Neuronal stem cell (in vitro differentiated cells): ENCODE data around the gene LOXHD1. TPM values are rescaled to one million over a fixed set of nuclear protein-coding genes. Genes with fewer than 3 reads are reported as not detected.
A peak's percentile ranks its signal among the peaks of the same experiment; 100 is the strongest.

ENCODE experiments used
- DNase-seq: peaks from one replicate; pipeline ENCODE4 v3.0.0-alpha.2; 2013; ENCODE audit warnings: low spot score
- H2AFZ ChIP-seq: one replicate; pipeline ENCODE4 v1.6.1; 2013; ENCODE audit warnings: mild to moderate bottlenecking, low read length, inconsistent platforms
- H2AK5ac ChIP-seq: 2 replicates; pipeline ENCODE4 v1.6.1; 2013; ENCODE audit warnings: low read depth, mild to moderate bottlenecking, inconsistent platforms, low read length, moderate library complexity, mixed read lengths
- H2BK120ac ChIP-seq: 2 replicates; pipeline ENCODE4 v1.6.1; 2013; ENCODE audit warnings: low read depth, mild to moderate bottlenecking, inconsistent platforms, low read length, moderate library complexity, mixed read lengths
- H2BK12ac ChIP-seq: one replicate; pipeline ENCODE4 v1.6.1; 2013; ENCODE audit warnings: low read length, inconsistent platforms
- H2BK15ac ChIP-seq: 2 replicates; pipeline ENCODE4 v1.6.1; 2013; ENCODE audit warnings: mild to moderate bottlenecking, low read length, inconsistent platforms, mixed read lengths
- H2BK5ac ChIP-seq: one replicate; pipeline ENCODE4 v1.6.1; 2013; ENCODE audit warnings: inconsistent platforms, mild to moderate bottlenecking, low read length, moderate library complexity
- H3K14ac ChIP-seq: one replicate; pipeline ENCODE4 v1.6.1; 2013; ENCODE audit warnings: low read length, inconsistent platforms
- H3K18ac ChIP-seq: 2 replicates; pipeline ENCODE4 v1.6.1; 2013; ENCODE audit warnings: low read length, inconsistent platforms
- H3K23ac ChIP-seq: 2 replicates; pipeline ENCODE4 v1.6.1; 2013; ENCODE audit warnings: low read depth, mild to moderate bottlenecking, mixed read lengths, low read length, inconsistent platforms; ENCODE audit not compliant: poor library complexity
- H3K27ac ChIP-seq: replicated peaks from 3 replicates; pipeline ENCODE4 v1.5.1; 2013; ENCODE audit warnings: low read length, inconsistent platforms
- H3K27me3 ChIP-seq, 3 experiments: 2 replicates each; pipeline ENCODE4 v1.6.1; 2013; ENCODE audit warnings: low read length in 3 of 3, mild to moderate bottlenecking in 2 of 3, inconsistent platforms in 1 of 3, low read depth in 1 of 3, mixed read lengths in 1 of 3, moderate library complexity in 1 of 3; ENCODE audit not compliant: control insufficient read depth in 3 of 3, insufficient read depth in 3 of 3
- H3K36me3 ChIP-seq, 2 donors: replicated peaks in 1 of 2; 2 replicates each; pipeline ENCODE4 v1.6.1; 2013; ENCODE audit warnings: low read length in 2 of 2; ENCODE audit not compliant: control insufficient read depth in 2 of 2, insufficient read depth in 2 of 2
- H3K4ac ChIP-seq: 2 replicates; pipeline ENCODE4 v1.6.1; 2013; ENCODE audit warnings: inconsistent platforms, mild to moderate bottlenecking, low read length, moderate library complexity
- H3K4me1 ChIP-seq, 2 donors: 1 replicate in 1 of 2; 2 replicates in 1 of 2; pipeline ENCODE4 v1.6.1; 2013; ENCODE audit warnings: low read length in 2 of 2, low read depth in 1 of 2; ENCODE audit not compliant: control insufficient read depth in 2 of 2, insufficient read depth in 1 of 2
- H3K4me2 ChIP-seq: one replicate; pipeline ENCODE4 v1.6.1; 2013; ENCODE audit warnings: mild to moderate bottlenecking, low read length, inconsistent platforms; ENCODE audit not compliant: insufficient read depth, poor library complexity, severe bottlenecking
- H3K4me3 ChIP-seq, 2 donors: 2 replicates each; pipeline ENCODE4 v1.5.1; 2013; ENCODE audit warnings: low read length in 2 of 2, mild to moderate bottlenecking in 2 of 2, inconsistent platforms in 1 of 2, moderate library complexity in 1 of 2
- H3K79me1 ChIP-seq: one replicate; pipeline ENCODE4 v1.6.1; 2013; ENCODE audit warnings: low read depth, mild to moderate bottlenecking, inconsistent platforms, low read length, moderate library complexity
- H3K9ac ChIP-seq: one replicate; pipeline ENCODE4 v1.6.1; 2013; ENCODE audit warnings: mild to moderate bottlenecking, low read depth, low read length, inconsistent platforms; ENCODE audit not compliant: poor library complexity
- H3K9me3 ChIP-seq, 2 donors: replicated peaks in 1 of 2; 2 replicates each; pipeline versions ENCODE3 to v1.6.1; 2013; ENCODE audit warnings: low read length in 2 of 2, mild to moderate bottlenecking in 2 of 2, inconsistent platforms in 1 of 2, low read depth in 1 of 2, mixed read lengths in 1 of 2, moderate library complexity in 1 of 2; ENCODE audit not compliant: control insufficient read depth in 2 of 2, insufficient read depth in 1 of 2
- H4K8ac ChIP-seq: one replicate; pipeline ENCODE4 v1.6.1; 2013; ENCODE audit warnings: low read depth, mild to moderate bottlenecking, inconsistent platforms, low read length, moderate library complexity
- H4K91ac ChIP-seq: one replicate; pipeline ENCODE4 v1.6.1; 2013; ENCODE audit warnings: low read length, low read depth, mild to moderate bottlenecking, inconsistent platforms; ENCODE audit not compliant: poor library complexity
- WGBS, 2 donors: extraction: QIAGEN DNeasy Blood & Tissue Kit; methylation state at CpG; one replicate each; pipeline ENCODE4 v1.1.7; 2013; ENCODE audit warnings: missing lambda C conversion rate in 2 of 2, mixed read lengths in 1 of 2; ENCODE audit not compliant: insufficient read length in 2 of 2, insufficient replicate concordance in 1 of 2; ENCODE audit errors: extremely low coverage in 2 of 2; 5-methylcytosine and 5-hydroxymethylcytosine counted together
- polyA plus RNA-seq, 2 experiments: library from polyadenylated mRNA; stranded (reverse); fragments of 200-250 nt; gene quantifications; one replicate each; pipeline ENCODE4 v1.2.3, GENCODE V29; 2013

LOXHD1 gene, protein sequence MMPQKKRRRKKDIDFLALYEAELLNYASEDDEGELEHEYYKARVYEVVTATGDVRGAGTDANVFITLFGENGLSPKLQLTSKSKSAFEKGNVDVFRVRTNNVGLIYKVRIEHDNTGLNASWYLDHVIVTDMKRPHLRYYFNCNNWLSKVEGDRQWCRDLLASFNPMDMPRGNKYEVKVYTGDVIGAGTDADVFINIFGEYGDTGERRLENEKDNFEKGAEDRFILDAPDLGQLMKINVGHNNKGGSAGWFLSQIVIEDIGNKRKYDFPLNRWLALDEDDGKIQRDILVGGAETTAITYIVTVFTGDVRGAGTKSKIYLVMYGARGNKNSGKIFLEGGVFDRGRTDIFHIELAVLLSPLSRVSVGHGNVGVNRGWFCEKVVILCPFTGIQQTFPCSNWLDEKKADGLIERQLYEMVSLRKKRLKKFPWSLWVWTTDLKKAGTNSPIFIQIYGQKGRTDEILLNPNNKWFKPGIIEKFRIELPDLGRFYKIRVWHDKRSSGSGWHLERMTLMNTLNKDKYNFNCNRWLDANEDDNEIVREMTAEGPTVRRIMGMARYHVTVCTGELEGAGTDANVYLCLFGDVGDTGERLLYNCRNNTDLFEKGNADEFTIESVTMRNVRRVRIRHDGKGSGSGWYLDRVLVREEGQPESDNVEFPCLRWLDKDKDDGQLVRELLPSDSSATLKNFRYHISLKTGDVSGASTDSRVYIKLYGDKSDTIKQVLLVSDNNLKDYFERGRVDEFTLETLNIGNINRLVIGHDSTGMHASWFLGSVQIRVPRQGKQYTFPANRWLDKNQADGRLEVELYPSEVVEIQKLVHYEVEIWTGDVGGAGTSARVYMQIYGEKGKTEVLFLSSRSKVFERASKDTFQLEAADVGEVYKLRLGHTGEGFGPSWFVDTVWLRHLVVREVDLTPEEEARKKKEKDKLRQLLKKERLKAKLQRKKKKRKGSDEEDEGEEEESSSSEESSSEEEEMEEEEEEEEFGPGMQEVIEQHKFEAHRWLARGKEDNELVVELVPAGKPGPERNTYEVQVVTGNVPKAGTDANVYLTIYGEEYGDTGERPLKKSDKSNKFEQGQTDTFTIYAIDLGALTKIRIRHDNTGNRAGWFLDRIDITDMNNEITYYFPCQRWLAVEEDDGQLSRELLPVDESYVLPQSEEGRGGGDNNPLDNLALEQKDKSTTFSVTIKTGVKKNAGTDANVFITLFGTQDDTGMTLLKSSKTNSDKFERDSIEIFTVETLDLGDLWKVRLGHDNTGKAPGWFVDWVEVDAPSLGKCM (N-terminal part only)
- polyA plus RNA-seq (2013, experiment 1 of 2): not detected
- not detected for polyA plus RNA-seq (2013, experiment 2 of 2)

GRCh38 chr18:46657115-46657955 lies at the start of gene LOXHD1:
TSS of gene LOXHD1 (minus strand) at chr18:46657220. CDS start at chr18:46657033, 187 bp downstream.
- H3K9me3 ChIP-seq: no peaks in the 10 kb centered on the region
- no peak within 1 kb of the TSS for H3K9ac ChIP-seq
- peak within 1 kb of the TSS; percentile 93 for H4K91ac ChIP-seq
- H3K36me3 ChIP-seq: no peaks in the 10 kb centered on the region
- H3K23ac ChIP-seq: peak within 1 kb of the TSS; percentile 13
- H3K4me1 ChIP-seq: peaks cover 0 to 1% of the 10 kb centered on the region in 2 donors
- H3K14ac ChIP-seq: peak within 1 kb of the TSS; percentile 85
- no peak within 1 kb of the TSS for H3K4me2 ChIP-seq
- H3K27ac ChIP-seq: no peak within 1 kb of the TSS
- no peak within 1 kb of the TSS for H2BK120ac ChIP-seq
- H2AK5ac ChIP-seq: peak within 1 kb of the TSS; percentile 44
- DNase-seq: no peak
- peak within 1 kb of the TSS; percentile 34 for H3K18ac ChIP-seq
- peaks cover 0 to 4% (median 0%) of the 10 kb centered on the region in 3 experiments for H3K27me3 ChIP-seq
- WGBS, 2 donors: no CpG with 5 or more reads among the region's 25 CpGs
- H2BK5ac ChIP-seq: no peak within 1 kb of the TSS
- no peak within 1 kb of the TSS for H3K4me3 ChIP-seq
- peak within 1 kb of the TSS; percentile 7 for H2AFZ ChIP-seq
- H2BK15ac ChIP-seq: peak within 1 kb of the TSS; percentile 30
- no peaks in the 10 kb centered on the region for H3K79me1 ChIP-seq
- H2BK12ac ChIP-seq: peak within 1 kb of the TSS; percentile 67
- no peak within 1 kb of the TSS for H3K4ac ChIP-seq
- no peak within 1 kb of the TSS for H4K8ac ChIP-seq

DNA sequence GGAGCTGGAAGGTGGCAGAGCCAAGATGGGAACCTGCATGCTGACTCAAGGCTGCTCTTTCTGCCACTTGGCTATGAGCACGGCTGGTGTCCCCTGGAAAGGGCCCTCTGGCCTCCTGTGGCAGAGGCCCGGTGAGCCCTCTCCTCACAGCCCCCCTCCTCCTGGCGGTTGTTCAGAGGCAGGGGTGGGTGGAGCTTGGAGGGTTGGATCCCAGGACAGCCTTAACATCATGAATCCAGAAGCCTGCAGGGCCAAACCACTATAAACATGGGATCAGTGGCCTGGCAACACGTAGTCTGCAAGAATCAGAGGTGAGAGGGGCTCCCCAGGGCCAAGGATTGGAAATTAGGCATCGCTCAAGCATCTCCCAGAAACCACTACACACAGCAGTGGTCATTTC lies 48.5 kb upstream of the LOXHD1 start:
- H3K4me3 ChIP-seq: no peak overlapping the region
- no peak overlapping the region for H2BK15ac ChIP-seq
- peaks cover 0 to 16% (median 0%) of the 10 kb centered on the region in 3 experiments for H3K27me3 ChIP-seq
- no peak overlapping the region for H4K8ac ChIP-seq
- H3K18ac ChIP-seq: no peak overlapping the region
- no peak overlapping the region for H4K91ac ChIP-seq
- H2AK5ac ChIP-seq: no peak overlapping the region
- no peak overlapping the region for H3K14ac ChIP-seq
- WGBS, 2 donors: no CpG with 5 or more reads among the region's 5 CpGs
- no peak overlapping the region for H3K4ac ChIP-seq
- peak; percentile 12 for DNase-seq
- no peaks in the 10 kb centered on the region for H3K9me3 ChIP-seq
- no peaks in the 10 kb centered on the region for H3K36me3 ChIP-seq
- no peaks in the 10 kb centered on the region for H3K79me1 ChIP-seq
- H2BK5ac ChIP-seq: no peak overlapping the region
- no peak overlapping the region for H2BK12ac ChIP-seq
- peaks cover 0 to 3% of the 10 kb centered on the region in 2 donors for H3K4me1 ChIP-seq
- H3K4me2 ChIP-seq: no peak overlapping the region
- no peak overlapping the region for H2AFZ ChIP-seq
- no peak overlapping the region for H3K27ac ChIP-seq
- no peak overlapping the region for H3K9ac ChIP-seq
- H2BK120ac ChIP-seq: no peak overlapping the region
- H3K23ac ChIP-seq: no peak overlapping the region

DNA sequence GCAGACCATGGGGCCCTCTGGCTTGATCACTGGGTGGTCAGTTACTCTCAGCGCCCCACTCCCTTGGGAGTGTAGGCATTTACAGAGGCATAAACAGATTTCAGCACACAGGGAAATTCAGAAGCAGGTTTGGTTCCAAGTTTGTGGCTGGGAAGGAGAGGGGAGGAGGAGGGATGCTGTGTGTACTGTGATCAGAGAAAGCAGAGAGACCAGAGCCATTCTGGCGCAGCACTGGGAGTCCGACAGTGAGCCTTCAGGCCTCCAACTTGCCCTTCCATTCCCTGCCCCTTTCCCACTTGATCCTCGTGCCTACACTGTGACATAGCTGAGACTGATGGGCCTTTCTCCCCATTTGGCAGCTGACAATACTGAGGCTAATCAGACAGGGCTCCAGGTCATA lies 47.8 kb upstream of the LOXHD1 start:
- Histone ChIP-seq H3K23ac (no peak overlapping the region), H3K4ac (no peak overlapping the region), H2BK5ac (no peak overlapping the region), H3K4me1 (peaks cover 0 to 6% of the 10 kb centered on the region in 2 donors), H2AFZ (no peak overlapping the region), H3K4me3 (peak overlapping the region in 1 of 2 donors; percentile 27), H3K9ac (no peak overlapping the region), H4K8ac (no peak overlapping the region), H3K27ac (no peak overlapping the region), H3K18ac (no peak overlapping the region), H2BK120ac (no peak overlapping the region), H3K14ac (no peak overlapping the region), H3K27me3 (peaks cover 0 to 16% (median 0%) of the 10 kb centered on the region in 3 experiments), H2AK5ac (no peak overlapping the region), H3K79me1 (no peaks in the 10 kb centered on the region), H4K91ac (no peak overlapping the region), H3K36me3 (no peaks in the 10 kb centered on the region), H3K4me2 (no peak overlapping the region), H3K9me3 (no peaks in the 10 kb centered on the region), H2BK15ac (no peak overlapping the region), H2BK12ac (no peak overlapping the region)
- WGBS, 2 donors: no CpG with 5 or more reads among the region's 4 CpGs
- DNase-seq: no peak
